PC-3 (cell line): ENCODE results near the gene DSEL. TPM values are rescaled to one million over a fixed set of nuclear protein-coding genes. Genes with fewer than 3 reads are reported as not detected.
A peak's percentile ranks its signal among the peaks of the same experiment; 100 is the strongest.

Experiments
- ATAC-seq: fragments of 200-7000 bp; cut with Tn5 transposase; 2 replicates; pipeline ENCODE4 v1.9.1; 2020; ENCODE audit warnings: mild to moderate bottlenecking, moderate library complexity
- Bru-seq: library from RNA; stranded (reverse); fragments of 400-500 nt; gene quantifications from one replicate; lab custom pipeline; 2021; lab: Mats Ljungman, UMichigan
- BruChase-seq, 2 experiments: library from RNA; stranded (reverse); fragments of 400-500 nt; gene quantifications; one replicate each; lab custom pipeline; 2021; lab: Mats Ljungman, UMichigan
- BruUV-seq: library from RNA; stranded (reverse); fragments of 400-500 nt; replicated peaks from 2 replicates; lab custom pipeline; 2021; lab: Mats Ljungman, UMichigan
- CTCF ChIA-PET: fragments of 300-600 bp; sonication (Branson Sonifier 250); formaldehyde crosslinking; loops from one replicate; lab custom pipeline; 2022; ENCODE audit warnings: antibody characterized with exemption; lab: Charles Lee
- POLR2A ChIA-PET: fragments of 300-600 bp; sonication (Branson Sonifier 250); formaldehyde crosslinking; loops from one replicate; lab custom pipeline; 2022; ENCODE audit warnings: antibody characterized with exemption; ENCODE audit not compliant: unreplicated experiment; lab: Charles Lee
- DNase-seq: peaks from one replicate; pipeline ENCODE4 v3.0.0-alpha.2; 2015
- H2AFZ ChIP-seq: fragments of 300-600 bp; sonication (generic); 2 replicates; pipeline ENCODE4 v1.6.0; 2016; ENCODE audit warnings: antibody characterized with exemption, low read length
- H3F3A ChIP-seq: fragments of 300-600 bp; sonication (generic); one replicate; pipeline ENCODE4 v1.6.0; 2017; ENCODE audit warnings: antibody characterized with exemption, low read length, control low read depth, mild to moderate bottlenecking; ENCODE audit not compliant: unreplicated experiment
- H3K27ac ChIP-seq: fragments of 300-600 bp; sonication (generic); 2 replicates; pipeline ENCODE4 v1.5.1; 2016; ENCODE audit warnings: mild to moderate bottlenecking, low read length
- H3K27me3 ChIP-seq: fragments of 300-600 bp; sonication (generic); 2 replicates; pipeline ENCODE4 v1.6.1; 2016; ENCODE audit warnings: low read length, mixed read lengths
- H3K36me3 ChIP-seq: fragments of 300-600 bp; sonication (generic); 2 replicates; pipeline ENCODE4 v1.6.1; 2016; ENCODE audit warnings: low read depth, mixed run types, low read length, mixed read lengths
- H3K4me1 ChIP-seq: fragments of 300-600 bp; sonication (generic); 2 replicates; pipeline ENCODE4 v1.5.1; 2016; ENCODE audit warnings: low read length; ENCODE audit not compliant: insufficient read depth
- H3K4me2 ChIP-seq: fragments of 300-600 bp; sonication (generic); 2 replicates; pipeline ENCODE4 v1.6.0; 2016; ENCODE audit warnings: low read length
- H3K4me3 ChIP-seq: fragments of 300-600 bp; sonication (generic); 2 replicates; pipeline ENCODE4 v1.5.1; 2016; ENCODE audit warnings: mild to moderate bottlenecking, low read length, mixed read lengths
- H3K79me2 ChIP-seq: fragments of 300-600 bp; sonication (generic); 2 replicates; pipeline ENCODE4 v1.6.1; 2017; ENCODE audit warnings: low read length, mixed read lengths
- H3K9ac ChIP-seq: fragments of 300-600 bp; sonication (generic); 2 replicates; pipeline ENCODE4 v1.6.0; 2016; ENCODE audit warnings: mild to moderate bottlenecking, low read length
- H3K9me2 ChIP-seq: fragments of 300-600 bp; sonication (generic); replicated peaks from 2 replicates; pipeline ENCODE4 v1.6.1; 2016; ENCODE audit warnings: mixed run types, low read length, mixed read lengths
- H3K9me3 ChIP-seq: fragments of 300-600 bp; sonication (generic); 2 replicates; pipeline ENCODE4 v1.6.1; 2016; ENCODE audit warnings: low read length, mixed read lengths
- H4K20me1 ChIP-seq: fragments of 300-600 bp; sonication (generic); 2 replicates; pipeline ENCODE4 v1.6.1; 2016; ENCODE audit warnings: low read length, mixed read lengths
- EZH2 ChIP-seq: fragments of 300-600 bp; sonication (generic); IDR thresholded peaks from one replicate; pipeline ENCODE4 v1.6.1; 2017; ENCODE audit warnings: antibody characterized with exemption, mild to moderate bottlenecking, low read length; ENCODE audit not compliant: unreplicated experiment
- EZH2phosphoT487 ChIP-seq: fragments of 300-600 bp; sonication (generic); IDR thresholded peaks from 2 replicates; pipeline ENCODE4 v1.6.1; 2018; ENCODE audit warnings: mild to moderate bottlenecking, antibody characterized with exemption, low read length, borderline replicate concordance
- intact Hi-C: fragments of 100-400 bp; cut with micrococcal nuclease; formaldehyde crosslinking; loops from 2 replicates; pipeline ENCODE4 v1.9.0; 2023
- long read RNA-seq: library from polyadenylated mRNA; unstranded; transcript quantifications from one replicate; pipeline ENCODE4 v2.0.0, GENCODE V29; 2021; ENCODE audit not compliant: unreplicated experiment
- total RNA-seq: library from RNA; depleted of rRNA; stranded (reverse); fragments of >200 nt; gene quantifications from 2 replicates; pipeline ENCODE4 v1.2.3, GENCODE V29; 2014; rRNA removed
- TF ChIP-seq, protein P1 (sequence below): fragments of 300-600 bp; sonication (generic); conservative IDR thresholded peaks from 2 replicates; pipeline ENCODE4 v1.5.1; 2017; ENCODE audit warnings: antibody characterized with exemption, low read depth, mild to moderate bottlenecking, low read length

The DSEL gene
- total RNA-seq: 17.2 and 19.0 TPM in 2 replicates
- Bru-seq, nascent RNA: percentile 94 among the genes with signal in this experiment
- percentile 98 among the genes with signal in this experiment for BruChase-seq, experiment 1, labeled RNA remaining after a 6-hour chase
- BruChase-seq, experiment 2, labeled RNA remaining after a 2-hour chase: percentile 97 among the genes with signal in this experiment
- long read RNA-seq, full-length matches to known transcripts: 24 of 31 reads
- long read RNA-seq, partial matches to known transcripts: 0 of 31 reads
- long read RNA-seq, other reads (novel, unspliced or antisense): 7 of 31 reads

DNA sequence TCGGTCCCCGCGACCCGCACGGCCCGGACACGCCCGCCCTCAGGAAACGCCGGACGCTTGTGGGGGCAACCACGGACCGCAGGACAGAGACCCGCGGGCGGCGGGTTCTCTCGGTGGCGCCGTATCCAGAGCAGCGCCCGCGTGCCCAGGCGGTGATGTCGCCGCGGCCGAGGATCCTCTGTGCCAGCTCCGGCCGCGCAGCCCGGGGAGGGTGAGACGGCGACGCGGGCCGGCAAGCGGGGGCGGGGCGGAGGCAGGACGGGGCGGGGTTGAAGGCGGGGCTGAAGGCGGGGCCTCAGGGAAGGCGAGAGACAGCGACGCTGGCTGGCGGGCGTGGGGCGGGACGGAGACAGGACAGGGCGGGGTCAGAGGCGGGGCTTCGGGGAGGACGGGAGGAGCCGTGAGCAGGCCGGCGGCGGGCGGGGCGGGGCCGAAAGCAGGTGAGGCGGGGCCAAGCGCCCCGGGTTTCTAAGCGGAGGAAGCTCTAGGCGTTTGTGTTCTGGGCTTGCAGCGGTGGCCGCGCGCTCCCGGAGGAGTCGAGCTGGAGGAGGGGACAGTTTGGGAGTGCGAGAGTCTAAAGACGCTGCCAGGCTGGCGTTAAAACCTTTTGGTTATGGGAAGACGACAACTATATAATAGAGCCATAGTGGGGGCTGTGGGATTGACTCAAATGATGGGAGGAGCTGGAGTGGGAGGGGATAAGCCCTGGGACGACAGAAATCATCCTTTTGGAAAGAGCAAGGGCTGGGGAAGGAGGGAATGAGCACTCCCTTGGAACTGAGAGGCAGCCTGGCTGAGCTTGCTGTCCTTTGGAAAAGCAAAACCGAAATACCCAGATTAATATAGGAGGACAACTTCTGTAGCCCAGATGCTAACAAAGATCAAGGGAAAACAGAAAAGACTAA, at the start of gene DSEL:
Gene DSEL, minus strand, starts transcription at position 182 of the 905 bp plus-strand sequence. CDS start 2,112 bp downstream, outside the sequence.
- POLR2A ChIA-PET: interaction anchor here (0.6 to 0.7 kb wide), 6 partner anchors 135 to 1096 kb away, joined by 3 to 19 read pairs (median 5); no protein-coding TSS in a partner anchor
- CTCF ChIA-PET: interaction anchor here (0.6 to 1.5 kb wide), 7 partner anchors 52 to 1144 kb away, joined by 3 to 8 read pairs (median 5); no protein-coding TSS in a partner anchor
- no peaks in the 10 kb centered on the region for H3K9me2 ChIP-seq

DNA sequence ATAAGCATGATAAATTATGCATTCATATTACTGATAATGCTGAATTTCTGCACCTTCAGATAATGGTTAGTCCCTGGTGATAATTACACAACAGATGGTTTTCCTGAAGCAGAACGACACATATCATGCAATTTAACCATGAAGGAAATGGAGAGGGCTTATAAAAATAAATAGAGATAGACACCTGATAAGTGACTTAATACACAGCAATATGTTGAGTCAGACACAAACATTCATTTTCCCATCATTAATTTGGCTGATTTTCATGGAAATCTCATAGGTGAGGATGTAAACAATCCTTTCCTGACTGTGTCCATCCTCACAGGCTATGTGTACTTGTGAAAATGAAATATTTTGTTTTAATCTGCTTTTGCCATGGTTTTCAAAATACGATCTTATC, 36.9 kb upstream of the DSEL start:
- BruUV-seq: no TSS peak
- H3K9me2 ChIP-seq: no peaks in the 10 kb centered on the region
- no peak overlapping the region for H3K4me2 ChIP-seq
- no peak overlapping the region for H3K9ac ChIP-seq
- no peaks in the 10 kb centered on the region for H3K9me3 ChIP-seq
- H3K4me1 ChIP-seq: no peaks in the 10 kb centered on the region
- H4K20me1 ChIP-seq: no peaks in the 10 kb centered on the region
- DNase-seq (no peak), ATAC-seq (no peak)
- TF ChIP-seq EZH2 (no peak), EZH2phosphoT487 (no peak)
- TF ChIP-seq, protein P1, sequence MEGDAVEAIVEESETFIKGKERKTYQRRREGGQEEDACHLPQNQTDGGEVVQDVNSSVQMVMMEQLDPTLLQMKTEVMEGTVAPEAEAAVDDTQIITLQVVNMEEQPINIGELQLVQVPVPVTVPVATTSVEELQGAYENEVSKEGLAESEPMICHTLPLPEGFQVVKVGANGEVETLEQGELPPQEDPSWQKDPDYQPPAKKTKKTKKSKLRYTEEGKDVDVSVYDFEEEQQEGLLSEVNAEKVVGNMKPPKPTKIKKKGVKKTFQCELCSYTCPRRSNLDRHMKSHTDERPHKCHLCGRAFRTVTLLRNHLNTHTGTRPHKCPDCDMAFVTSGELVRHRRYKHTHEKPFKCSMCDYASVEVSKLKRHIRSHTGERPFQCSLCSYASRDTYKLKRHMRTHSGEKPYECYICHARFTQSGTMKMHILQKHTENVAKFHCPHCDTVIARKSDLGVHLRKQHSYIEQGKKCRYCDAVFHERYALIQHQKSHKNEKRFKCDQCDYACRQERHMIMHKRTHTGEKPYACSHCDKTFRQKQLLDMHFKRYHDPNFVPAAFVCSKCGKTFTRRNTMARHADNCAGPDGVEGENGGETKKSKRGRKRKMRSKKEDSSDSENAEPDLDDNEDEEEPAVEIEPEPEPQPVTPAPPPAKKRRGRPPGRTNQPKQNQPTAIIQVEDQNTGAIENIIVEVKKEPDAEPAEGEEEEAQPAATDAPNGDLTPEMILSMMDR: no peak
- H3K27ac ChIP-seq: no peak overlapping the region
- CTCF ChIA-PET: no interaction called here
- H3K36me3 ChIP-seq: no peaks in the 10 kb centered on the region
- H3K79me2 ChIP-seq: no peaks in the 10 kb centered on the region
- no peak overlapping the region for H3K4me3 ChIP-seq
- no peaks in the 10 kb centered on the region for H3K27me3 ChIP-seq
- H2AFZ ChIP-seq: no peak overlapping the region
- POLR2A ChIA-PET: no interaction called here
- H3F3A ChIP-seq: no peaks in the 10 kb centered on the region
- intact Hi-C loops: no loop called here

More for the DNA sequence above, at the start of gene DSEL:
- Histone ChIP-seq H3K79me2 (peaks cover 44% of the 10 kb centered on the region), H3K27me3 (no peaks in the 10 kb centered on the region), H3K9me3 (no peaks in the 10 kb centered on the region), H3K4me3 (peak within 1 kb of the TSS; percentile 99), H3F3A (no peaks in the 10 kb centered on the region), H3K4me1 (peaks cover 26% of the 10 kb centered on the region), H4K20me1 (peaks cover 10% of the 10 kb centered on the region; the same call in 1 of the 2 replicates), H3K36me3 (peaks cover 21% of the 10 kb centered on the region), H2AFZ (peak within 1 kb of the TSS; percentile 98), H3K9ac (peak within 1 kb of the TSS; percentile 88), H3K4me2 (peak within 1 kb of the TSS; percentile 97), H3K27ac (peak within 1 kb of the TSS; percentile 42)
- TF ChIP-seq, protein P1: no peak
- no peak for TF ChIP-seq EZH2
- no peak for TF ChIP-seq EZH2phosphoT487
- DNase-seq: peak; percentile 89
- intact Hi-C loops: loop anchor here (1.0 to 10.0 kb wide), 11 partner anchors 81 to 1216 kb away; no protein-coding TSS in a partner anchor
- peak; percentile 84 for ATAC-seq
- BruUV-seq: TSS peak; percentile 85
